ENCODE results near the gene EXOSC10.
"Not testable (repeated sequence)": the region's sequence is repeated elsewhere in the genome, so short reads cannot be mapped to it uniquely, and the experiment has no call there.

EXOSC10 gene

GRCh38 chr1:11109047-11109760 lies 9.5 kb upstream of the EXOSC10 start:
- DNase-seq (ENCODE audit: low spot score): no peak

DNA sequence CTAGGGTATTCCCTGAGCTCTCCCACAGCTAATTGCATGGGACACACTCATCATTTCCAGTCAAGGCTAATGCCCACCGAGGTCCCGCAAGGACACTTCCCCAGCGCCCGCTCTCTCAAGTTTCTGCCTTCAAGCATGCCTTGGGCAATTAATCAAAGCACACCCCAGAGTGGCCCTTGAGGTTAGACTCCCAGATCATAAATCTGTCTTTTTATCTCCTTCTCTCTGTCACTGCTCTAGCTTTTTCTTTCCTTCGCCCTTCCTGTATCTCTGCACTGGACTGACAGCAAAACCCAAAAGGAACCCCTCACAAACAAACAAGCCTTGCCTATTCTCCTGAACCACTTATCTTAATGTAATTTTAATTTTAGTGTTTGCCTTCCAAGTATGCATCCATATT lies 7.9 kb upstream of the EXOSC10 start:
- no peak for DNase-seq (ENCODE audit: low spot score)

- no peak for DNase-seq (ENCODE audit: low spot score)
Observed at GRCh38 chr1:11105586-11105985, 5.9 kb upstream of the EXOSC10 start.

GRCh38 chr1:11101347-11101746 lies 1.7 kb upstream of the EXOSC10 start:
- DNase-seq (ENCODE audit: low spot score): no peak

DNA sequence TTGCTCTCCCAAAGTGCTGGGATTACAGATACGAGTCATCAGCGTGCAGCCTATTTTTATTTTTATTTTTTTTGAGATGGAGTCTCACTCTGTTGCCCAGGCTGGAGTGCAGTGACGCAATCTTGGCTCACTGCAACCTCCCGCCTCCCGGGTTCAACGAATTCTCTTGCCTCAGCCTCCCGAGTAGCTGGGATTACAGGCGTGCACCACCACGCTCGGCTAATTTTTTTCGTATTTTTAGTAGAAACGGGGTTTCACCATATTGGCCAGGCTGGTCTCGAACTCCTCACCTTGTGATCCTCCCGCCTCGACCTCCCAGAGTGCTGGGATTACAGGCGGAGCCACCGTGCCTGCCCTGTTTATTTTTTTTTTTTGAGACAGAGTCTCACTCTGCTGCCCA lies 1.1 kb upstream of the EXOSC10 start:
- not testable (repeated sequence) for DNase-seq (ENCODE audit: low spot score)

- no peak for DNase-seq (ENCODE audit: low spot score)
Observed at GRCh38 chr1:11100149-11100493, 452 bp upstream of the EXOSC10 start.

- DNase-seq (ENCODE audit: low spot score): no peak
Observed at GRCh38 chr1:11098931-11099309, 749 bp downstream of the EXOSC10 start.

- not testable (repeated sequence) for DNase-seq (ENCODE audit: low spot score)
Observed at GRCh38 chr1:11083784-11084183, 15.9 kb downstream of the EXOSC10 start.

- DNase-seq (ENCODE audit: low spot score): no peak
Observed at GRCh38 chr1:11080931-11081330, 18.7 kb downstream of the EXOSC10 start.

GRCh38 chr1:11078631-11079030 lies 21.0 kb downstream of the EXOSC10 start:
- no peak for DNase-seq (ENCODE audit: low spot score)

- DNase-seq (ENCODE audit: low spot score): not testable (repeated sequence)
Observed at GRCh38 chr1:11073398-11073797, 26.3 kb downstream of the EXOSC10 start.

GRCh38 chr1:11072216-11072917 lies 27.3 kb downstream of the EXOSC10 start:
- no peak for DNase-seq (ENCODE audit: low spot score)

DNA sequence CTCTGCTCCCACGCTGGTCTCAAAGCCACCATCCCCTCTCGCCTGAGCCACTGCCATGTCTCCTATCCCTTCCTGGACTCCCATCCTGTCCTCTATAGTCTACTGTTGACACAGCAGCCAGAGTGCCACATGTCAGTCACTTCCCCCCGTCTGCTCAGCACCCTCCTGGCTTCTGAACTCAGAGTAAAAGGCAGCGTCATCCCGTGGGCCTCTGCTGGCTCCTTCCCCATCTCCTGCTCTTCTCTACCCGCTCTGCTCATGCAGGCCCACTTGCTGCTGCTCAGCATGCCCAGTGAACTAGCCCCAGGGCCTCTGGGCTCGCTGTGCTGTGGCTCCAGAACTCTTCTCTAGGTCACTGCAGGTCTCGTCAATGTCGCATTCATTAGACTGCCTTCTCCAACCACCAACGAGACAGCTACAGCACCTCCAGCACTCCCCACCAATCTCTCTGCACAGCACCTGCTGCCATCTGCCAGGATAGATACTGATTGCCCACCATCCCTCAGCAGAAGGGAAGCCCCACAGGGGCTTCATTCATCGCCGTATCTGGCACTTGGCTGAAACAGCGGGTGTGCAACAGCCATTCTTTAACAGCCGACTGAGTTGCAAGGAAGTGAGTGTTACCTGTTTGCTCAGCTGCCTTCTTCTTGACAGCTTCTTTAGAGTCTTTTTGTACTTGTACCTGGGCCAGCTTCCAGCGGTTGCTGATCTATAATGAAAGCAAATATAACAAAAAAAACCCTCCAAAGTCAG lies 28.0 kb downstream of the EXOSC10 start:
- no peak for DNase-seq (ENCODE audit: low spot score)

DNA sequence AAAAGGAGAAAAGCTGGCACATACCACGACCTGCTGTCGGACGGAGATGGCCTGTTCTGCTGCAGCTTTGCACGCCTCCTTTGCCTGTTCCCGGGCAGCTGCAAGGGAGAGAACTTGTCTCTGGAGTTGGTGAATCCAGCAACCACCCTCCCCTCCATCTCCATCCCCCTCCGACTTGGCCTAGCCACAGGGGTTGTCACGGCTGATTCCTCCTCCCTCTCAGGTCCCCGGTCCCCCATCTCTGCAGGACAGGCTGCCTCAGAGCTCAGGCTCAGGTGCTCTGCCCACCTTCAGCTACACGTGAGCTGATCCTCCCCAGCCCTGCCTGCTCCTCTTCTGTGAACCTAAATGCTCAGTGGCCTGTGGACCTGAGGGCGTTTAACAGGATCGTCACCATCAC lies 28.8 kb downstream of the EXOSC10 start:
- DNase-seq (ENCODE audit: low spot score): no peak

DNA sequence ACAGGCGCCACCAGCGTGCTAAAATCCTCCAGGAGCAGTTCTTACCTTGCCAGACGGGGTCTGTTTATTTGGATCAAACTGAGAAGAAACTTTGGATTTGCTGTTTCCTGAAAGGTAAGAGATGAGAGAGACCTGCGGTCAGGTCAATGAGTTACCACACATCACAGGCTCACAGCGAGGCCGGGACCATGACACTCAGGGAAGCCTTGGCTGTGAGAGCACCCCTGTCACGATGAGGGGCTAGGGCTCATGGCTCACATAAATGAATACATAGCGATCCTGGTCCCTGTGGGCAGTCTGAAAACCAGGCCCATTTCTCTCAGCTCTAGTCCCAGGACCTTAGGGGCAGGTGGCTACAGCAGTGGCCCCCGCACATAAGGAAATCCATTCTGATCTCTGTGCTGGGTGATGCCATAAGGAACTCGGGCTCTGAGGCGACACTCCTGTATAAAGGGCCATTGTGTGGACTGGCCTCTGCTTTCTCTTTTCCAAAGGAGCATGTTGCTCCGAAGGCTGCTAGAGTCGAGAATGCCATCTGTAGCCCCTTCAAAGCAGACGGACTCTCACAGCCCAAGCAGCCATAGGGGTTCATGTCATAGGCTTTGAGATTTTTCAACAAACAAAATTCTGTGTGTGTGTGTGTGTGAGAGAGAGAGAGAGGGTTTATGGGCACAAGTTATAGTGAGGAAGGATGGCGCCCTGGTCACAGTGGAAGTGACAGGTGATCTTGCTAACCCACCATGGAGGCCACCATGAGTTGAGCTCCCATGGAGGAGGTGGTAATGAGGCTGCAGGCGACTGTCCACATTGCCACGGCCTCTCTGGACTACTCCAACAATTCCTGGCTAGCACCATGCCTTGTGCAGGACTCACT lies 30.8 kb downstream of the EXOSC10 start:
- DNase-seq (ENCODE audit: low spot score): no peak

- no peak for DNase-seq (ENCODE audit: low spot score)
Observed at GRCh38 chr1:11067716-11068599, 31.7 kb downstream of the EXOSC10 start.

- DNase-seq (ENCODE audit: low spot score): no peak
Observed at GRCh38 chr1:11065796-11066195, 33.9 kb downstream of the EXOSC10 start.

GRCh38 chr1:11064942-11065341 lies 34.7 kb downstream of the EXOSC10 start:
- DNase-seq (ENCODE audit: low spot score): no peak

DNA sequence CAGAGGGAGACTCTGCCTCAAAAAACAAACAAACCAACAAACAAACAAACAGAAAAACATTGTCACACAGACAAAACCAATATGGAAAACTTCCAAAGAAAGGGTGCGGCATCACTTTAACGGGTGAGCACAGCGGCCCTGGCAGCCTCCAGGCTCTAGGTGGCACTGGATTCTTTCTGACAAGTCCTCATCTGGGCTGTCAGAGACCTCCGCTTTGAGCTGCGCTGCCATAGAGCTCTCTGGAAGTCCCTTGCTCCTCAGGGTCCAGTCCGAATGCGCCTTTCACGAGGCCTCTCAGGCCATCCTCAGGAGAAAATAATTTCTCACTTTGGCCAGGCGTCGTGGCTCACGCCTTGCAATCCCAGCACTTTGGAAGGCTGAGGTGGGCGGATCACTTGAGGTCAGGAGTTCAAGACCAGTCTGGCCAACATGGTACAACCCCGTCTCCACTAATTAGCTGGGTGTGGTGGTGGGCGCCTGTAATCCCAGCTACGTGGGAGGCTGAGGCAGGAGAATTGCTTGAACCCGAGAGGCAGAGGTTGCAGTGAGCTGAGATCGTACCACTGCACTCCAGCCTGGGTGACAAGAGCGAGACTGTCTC lies 35.6 kb downstream of the EXOSC10 start:
- not testable (repeated sequence) for DNase-seq (ENCODE audit: low spot score)

GRCh38 chr1:11062965-11063401 lies 36.7 kb downstream of the EXOSC10 start:
- no peak for DNase-seq (ENCODE audit: low spot score)

All from CD4-positive, alpha-beta T cell treated with Interleukin-6 at 100 ng/mL for 8 hours (primary cell).